Gastroesophageal sphincter (tissue), 3 donors: ENCODE data around the gene CALY.

Source experiments
- CTCF ChIP-seq, 4 experiments: fragments of 200-600 bp in 2 of 4; fragments of 450-650 bp in 2 of 4; sonication (generic) in 1 of 4; IDR thresholded peaks; one replicate each; pipeline ENCODE4 v1.5.1; 2017 to 2019; ENCODE audit warnings: antibody characterized with exemption in 4 of 4, mild to moderate bottlenecking in 2 of 4, moderate library complexity in 2 of 4
- EP300 ChIP-seq: sonication (generic); formaldehyde crosslinking; IDR thresholded peaks from one replicate; pipeline ENCODE4 v1.6.1; 2017; ENCODE audit warnings: antibody characterized with exemption, mild to moderate bottlenecking

- TF ChIP-seq CTCF (IDR thresholded peaks at IDR 0.05) (no peak), EP300 (no peak)
These were observed 5.3 kb upstream of the CALY start for GRCh38 chr10:133341983-133342382.
